HepG2 (cell line): ENCODE data around the gene RSRC2. TPM values are rescaled to one million over a fixed set of nuclear protein-coding genes. Genes with fewer than 3 reads are reported as not detected.
A peak's percentile ranks its signal among the peaks of the same experiment; 100 is the strongest.

Source experiments
- ATAC-seq: fragments of 200-7000 bp; cut with Tn5 transposase; 3 replicates; pipeline ENCODE4 v1.9.1; 2020; ENCODE audit warnings: mild to moderate bottlenecking, moderate library complexity
- BruUV-seq: library from RNA; stranded (reverse); fragments of 400-500 nt; replicated peaks from 2 replicates; lab custom pipeline; 2021; lab: Mats Ljungman, UMichigan
- CTCF ChIA-PET: fragments of 300-600 bp; formaldehyde crosslinking; extraction: SDS; loops from one replicate; lab custom pipeline; 2021; ENCODE audit warnings: low total read pairs, inconsistent platforms, low intra/inter-chr PET ratio; lab: Yijun Ruan, JAX
- POLR2A ChIA-PET: fragments of 350-600 bp; sonication (Branson Sonifier 250); formaldehyde crosslinking; loops from one replicate; lab custom pipeline; 2020; ENCODE audit warnings: antibody characterized with exemption, inconsistent platforms; lab: Yijun Ruan, JAX
- DNase-seq: peaks from one replicate; pipeline ENCODE4 v3.0.0-alpha.2; 2015; ENCODE audit warnings: low spot score
- FAIRE-seq: peaks from 3 replicates; lab custom pipeline; 2011; peaks lifted over from hg19 to GRCh38; lab: Jason Lieb, UNC
- H2AFZ ChIP-seq: one replicate; pipeline ENCODE4 v1.6.1; 2011; ENCODE audit warnings: low read length, inconsistent platforms
- H3K27ac ChIP-seq: fragments of 300-600 bp; 3 replicates; pipeline ENCODE4 v1.8.0; 2011; ENCODE audit warnings: mixed run types, mild to moderate bottlenecking, mixed read lengths, low read length, inconsistent platforms; ENCODE audit not compliant: insufficient read depth; ENCODE audit errors: extremely low read length
- H3K27me3 ChIP-seq, 2 experiments: fragments of 200-600 bp in 1 of 2; 2 replicates in 1 of 2; 3 replicates in 1 of 2; pipeline versions ENCODE4 v1.6.0 to v1.8.0; 2011; ENCODE audit warnings: low read length in 2 of 2, mild to moderate bottlenecking in 2 of 2, moderate library complexity in 2 of 2, inconsistent platforms in 1 of 2; ENCODE audit not compliant: insufficient read depth in 2 of 2, control insufficient read depth in 1 of 2
- H3K36me3 ChIP-seq, 2 experiments: fragments of 200-600 bp in 1 of 2; replicated peaks in 1 of 2; 2 replicates in 1 of 2; 3 replicates in 1 of 2; pipeline versions ENCODE4 v1.5.1 to v1.8.0; 2011; ENCODE audit warnings: low read length in 2 of 2, inconsistent platforms in 1 of 2; ENCODE audit not compliant: insufficient read depth in 2 of 2, control insufficient read depth in 1 of 2
- H3K4me1 ChIP-seq: 2 replicates; pipeline ENCODE4 v1.5.1; 2012; ENCODE audit warnings: low read length, inconsistent platforms; ENCODE audit not compliant: insufficient read depth
- H3K4me2 ChIP-seq: 2 replicates; pipeline ENCODE4 v1.6.0; 2011; ENCODE audit warnings: low read depth, low read length, inconsistent platforms
- H3K4me3 ChIP-seq, 3 experiments: fragments of 200-600 bp in 1 of 3; sonication (generic), shearing (Covaris generic) in 1 of 3; replicated peaks in 1 of 3; 2 replicates each; pipeline ENCODE4 v1.5.1; 2011 to 2016; ENCODE audit warnings: low read length in 3 of 3, inconsistent platforms in 2 of 3, low read depth in 2 of 3, mild to moderate bottlenecking in 2 of 3, control low read depth in 1 of 3, mixed read lengths in 1 of 3; ENCODE audit not compliant: insufficient read depth in 1 of 3
- H3K79me2 ChIP-seq: one replicate; pipeline ENCODE4 v1.6.1; 2011; ENCODE audit warnings: low read length, inconsistent platforms; ENCODE audit not compliant: insufficient read depth
- H3K9ac ChIP-seq: 2 replicates; pipeline ENCODE4 v1.6.0; 2011; ENCODE audit warnings: mild to moderate bottlenecking, low read depth, low read length, inconsistent platforms; ENCODE audit not compliant: insufficient read depth
- H3K9me3 ChIP-seq: 2 replicates; pipeline ENCODE4 v1.5.1; 2012; ENCODE audit warnings: mild to moderate bottlenecking, low read length
- H4K20me1 ChIP-seq: 2 replicates; pipeline ENCODE4 v1.6.0; 2011; ENCODE audit warnings: inconsistent platforms, mild to moderate bottlenecking, low read length, moderate library complexity; ENCODE audit not compliant: insufficient read depth
- CCAR2 ChIP-seq: fragments of 200-400 bp; formaldehyde crosslinking; optimal IDR thresholded peaks from 2 replicates; pipeline ENCODE3; 2018; ENCODE audit warnings: low read depth, mild to moderate bottlenecking, low read length, moderate library complexity
- GATA4 ChIP-seq: sonication (generic); IDR thresholded peaks from 2 replicates; pipeline ENCODE4 v1.6.1; 2016; ENCODE audit warnings: antibody characterized with exemption, low read depth, borderline replicate concordance
- KMT2A ChIP-seq: sonication (generic); formaldehyde crosslinking; IDR thresholded peaks from 2 replicates; pipeline ENCODE4 v1.4.0; 2020; ENCODE audit warnings: missing genetic modification reagents
- POGZ ChIP-seq: sonication (generic); formaldehyde crosslinking; IDR thresholded peaks from 2 replicates; pipeline ENCODE4 v1.4.0; 2020; ENCODE audit warnings: mild to moderate bottlenecking, missing genetic modification reagents
- RCOR2 ChIP-seq: IDR thresholded peaks from 2 replicates; pipeline ENCODE4 v1.6.1; 2016; ENCODE audit warnings: missing biosample characterization, missing genetic modification reagents
- SP1 ChIP-seq, 2 experiments: fragments of 450-650 bp in 1 of 2; sonication (generic) in 1 of 2; formaldehyde crosslinking in 1 of 2; IDR thresholded peaks; 2 replicates each; pipeline versions ENCODE4 v1.4.0 to v1.6.1; 2016 to 2020; ENCODE audit warnings: missing genetic modification reagents in 1 of 2
- TEAD3 ChIP-seq: optimal IDR thresholded peaks from 2 replicates; pipeline ENCODE3; 2016; ENCODE audit warnings: borderline replicate concordance
- ZMYM3 ChIP-seq: sonication (generic); formaldehyde crosslinking; IDR thresholded peaks from 2 replicates; pipeline ENCODE4 v1.5.1; 2020; ENCODE audit warnings: mild to moderate bottlenecking, missing genetic modification reagents
- ZNF180 ChIP-seq: sonication (generic); formaldehyde crosslinking; IDR thresholded peaks from 2 replicates; pipeline ENCODE4 v1.4.0; 2020; ENCODE audit warnings: low read depth, missing genetic modification reagents, borderline replicate concordance
- ZNF207 ChIP-seq: fragments of 450-650 bp; IDR thresholded peaks from 2 replicates; pipeline ENCODE4 v1.6.1; 2016; ENCODE audit warnings: antibody characterized with exemption, borderline replicate concordance
- ZNF326 ChIP-seq: sonication (generic); formaldehyde crosslinking; IDR thresholded peaks from 2 replicates; pipeline ENCODE4 v1.4.0; 2020; ENCODE audit warnings: missing genetic modification reagents, borderline replicate concordance
- ZNF878 ChIP-seq: sonication (generic); formaldehyde crosslinking; IDR thresholded peaks from 2 replicates; pipeline ENCODE4 v1.8.1; 2023; ENCODE audit warnings: mild to moderate bottlenecking, missing genetic modification reagents, moderate library complexity
- WGBS: methylation state at CpG from one replicate; pipeline ENCODE4 v1.1.6; 2017; ENCODE audit warnings: low lambda C conversion rate; 5-methylcytosine and 5-hydroxymethylcytosine counted together
- in situ Hi-C: cut with HindIII; loops from 2 replicates; pipeline ENCODE4 v1.10.0; 2017; ENCODE audit warnings: low pct_unique_long_range_greater_than_20kb; ENCODE audit not compliant: extremely low pct_ligation_motif_present
- intact Hi-C: fragments of 100-400 bp; cut with micrococcal nuclease; formaldehyde crosslinking; loops from one replicate; pipeline ENCODE4 v1.10.0; 2022; ENCODE audit not compliant: unreplicated experiment
- polyA plus RNA-seq, 8 experiments: library from polyadenylated mRNA; depleted of rRNA in 3 of 8; stranded (reverse) in 7 of 8; unstranded in 1 of 8; fragments of >200 nt; fragmentation: Illumina TruSeq in 4 of 8; extraction: Trizol in 4 of 8; gene quantifications; 2 replicates each; pipeline versions ENCODE4 v1.2.1 to v1.2.3, GENCODE V29; 2011 to 2016; ENCODE audit warnings: low read depth in 4 of 8, missing spikeins in 1 of 8, mixed read lengths in 1 of 8; ENCODE audit not compliant: insufficient read depth in 1 of 8
- total RNA-seq, 5 experiments: library from RNA; depleted of rRNA; stranded (reverse); fragments of >200 nt; fragmentation: Illumina TruSeq; extraction: Trizol; gene quantifications; 2 replicates each; pipeline ENCODE4 v1.2.3, GENCODE V29; 2016; ENCODE audit warnings: low read depth in 1 of 5
- TF ChIP-seq, protein P1 (sequence below): sonication (generic); formaldehyde crosslinking; IDR thresholded peaks from 2 replicates; pipeline ENCODE4 v1.8.1; 2023; ENCODE audit warnings: missing genetic modification reagents, mild to moderate bottlenecking, borderline replicate concordance
- TF ChIP-seq, protein P2 (sequence below): sonication (generic); formaldehyde crosslinking; conservative IDR thresholded peaks from 2 replicates; pipeline ENCODE4 v1.4.0; 2020; ENCODE audit warnings: missing genetic modification reagents
- TF ChIP-seq, protein P3 (sequence below): sonication (generic); formaldehyde crosslinking; IDR thresholded peaks from 2 replicates; pipeline ENCODE4 v1.5.0; 2020; ENCODE audit warnings: mild to moderate bottlenecking, missing genetic modification reagents
- TF ChIP-seq, protein P4 (sequence below): sonication (generic); formaldehyde crosslinking; IDR thresholded peaks from 2 replicates; pipeline ENCODE4 v1.4.0; 2020; ENCODE audit warnings: mild to moderate bottlenecking, low read depth, missing genetic modification reagents

RSRC2 gene
- total and polyA plus RNA-seq, 2 of the 13 experiments (the other 11 are each of a cell fraction or from before 2014, with no cell fraction given), result 31.4 to 77.8 TPM

DNA sequence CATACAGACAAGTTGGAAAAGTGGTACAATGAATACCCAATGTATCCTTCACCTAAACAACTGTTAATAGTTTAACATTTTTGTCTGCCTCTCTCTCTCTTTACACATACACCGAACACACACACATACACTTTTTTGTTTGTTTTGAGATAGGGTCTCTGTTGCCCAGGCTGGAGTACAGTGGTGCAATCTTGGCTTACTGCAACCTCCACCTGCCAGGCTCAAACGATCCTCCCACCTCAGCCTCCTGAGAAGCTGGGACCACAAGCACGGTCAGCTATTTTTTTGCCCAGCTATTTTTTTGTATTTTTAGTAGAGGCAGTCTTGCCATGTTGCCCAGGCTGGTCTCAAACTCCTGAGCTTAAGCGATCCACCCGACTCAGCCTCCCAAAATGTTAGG, 42.8 kb downstream of the RSRC2 start:
- CTCF ChIA-PET, result no interaction called here
- Histone ChIP-seq H3K4me1 (peaks cover 47% of the 10 kb centered on the region), H3K27ac (no peak overlapping the region), H3K36me3 (peaks cover 9 to 61% of the 10 kb centered on the region in 2 experiments), H3K4me2 (no peak overlapping the region), H2AFZ (no peak overlapping the region), H4K20me1 (no peaks in the 10 kb centered on the region), H3K79me2 (peaks cover 2% of the 10 kb centered on the region), H3K4me3 (no peak overlapping the region), H3K9me3 (no peaks in the 10 kb centered on the region), H3K9ac (no peak overlapping the region), H3K27me3 (no peaks in the 10 kb centered on the region)
- no peak for FAIRE-seq
- no TSS peak for BruUV-seq
- 80% methylated on average over 5 of the region's 5 CpGs for WGBS
- DNase-seq, result no peak
- POLR2A ChIA-PET, result interaction anchor here (1.2 to 1.3 kb wide), 2 partner anchors 17 to 84 kb away, joined by 3 to 4 read pairs; partner anchors contain the start of gene ZCCHC8
- TF ChIP-seq, protein P1, sequence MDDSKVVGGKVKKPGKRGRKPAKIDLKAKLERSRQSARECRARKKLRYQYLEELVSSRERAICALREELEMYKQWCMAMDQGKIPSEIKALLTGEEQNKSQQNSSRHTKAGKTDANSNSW, result no peak
- TF ChIP-seq CCAR2, result no peak
- TF ChIP-seq ZNF326 (CRISPR knock-in tag), result no peak
- TF ChIP-seq, protein P2, sequence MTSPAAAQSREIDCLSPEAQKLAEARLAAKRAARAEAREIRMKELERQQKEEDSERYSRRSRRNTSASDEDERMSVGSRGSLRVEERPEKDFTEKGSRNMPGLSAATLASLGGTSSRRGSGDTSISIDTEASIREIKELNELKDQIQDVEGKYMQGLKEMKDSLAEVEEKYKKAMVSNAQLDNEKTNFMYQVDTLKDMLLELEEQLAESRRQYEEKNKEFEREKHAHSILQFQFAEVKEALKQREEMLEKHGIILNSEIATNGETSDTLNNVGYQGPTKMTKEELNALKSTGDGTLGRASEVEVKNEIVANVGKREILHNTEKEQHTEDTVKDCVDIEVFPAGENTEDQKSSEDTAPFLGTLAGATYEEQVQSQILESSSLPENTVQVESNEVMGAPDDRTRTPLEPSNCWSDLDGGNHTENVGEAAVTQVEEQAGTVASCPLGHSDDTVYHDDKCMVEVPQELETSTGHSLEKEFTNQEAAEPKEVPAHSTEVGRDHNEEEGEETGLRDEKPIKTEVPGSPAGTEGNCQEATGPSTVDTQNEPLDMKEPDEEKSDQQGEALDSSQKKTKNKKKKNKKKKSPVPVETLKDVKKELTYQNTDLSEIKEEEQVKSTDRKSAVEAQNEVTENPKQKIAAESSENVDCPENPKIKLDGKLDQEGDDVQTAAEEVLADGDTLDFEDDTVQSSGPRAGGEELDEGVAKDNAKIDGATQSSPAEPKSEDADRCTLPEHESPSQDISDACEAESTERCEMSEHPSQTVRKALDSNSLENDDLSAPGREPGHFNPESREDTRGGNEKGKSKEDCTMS (CRISPR knock-in tag), result no peak
- no peak for TF ChIP-seq TEAD3 (CRISPR knock-in tag)
- TF ChIP-seq, protein P3, sequence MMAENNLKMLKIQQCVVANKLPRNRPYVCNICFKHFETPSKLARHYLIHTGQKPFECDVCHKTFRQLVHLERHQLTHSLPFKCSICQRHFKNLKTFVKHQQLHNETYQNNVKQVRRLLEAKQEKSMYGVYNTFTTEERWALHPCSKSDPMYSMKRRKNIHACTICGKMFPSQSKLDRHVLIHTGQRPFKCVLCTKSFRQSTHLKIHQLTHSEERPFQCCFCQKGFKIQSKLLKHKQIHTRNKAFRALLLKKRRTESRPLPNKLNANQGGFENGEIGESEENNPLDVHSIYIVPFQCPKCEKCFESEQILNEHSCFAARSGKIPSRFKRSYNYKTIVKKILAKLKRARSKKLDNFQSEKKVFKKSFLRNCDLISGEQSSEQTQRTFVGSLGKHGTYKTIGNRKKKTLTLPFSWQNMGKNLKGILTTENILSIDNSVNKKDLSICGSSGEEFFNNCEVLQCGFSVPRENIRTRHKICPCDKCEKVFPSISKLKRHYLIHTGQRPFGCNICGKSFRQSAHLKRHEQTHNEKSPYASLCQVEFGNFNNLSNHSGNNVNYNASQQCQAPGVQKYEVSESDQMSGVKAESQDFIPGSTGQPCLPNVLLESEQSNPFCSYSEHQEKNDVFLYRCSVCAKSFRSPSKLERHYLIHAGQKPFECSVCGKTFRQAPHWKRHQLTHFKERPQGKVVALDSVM (CRISPR knock-in tag), result peak; percentile 99
- TF ChIP-seq, protein P4, sequence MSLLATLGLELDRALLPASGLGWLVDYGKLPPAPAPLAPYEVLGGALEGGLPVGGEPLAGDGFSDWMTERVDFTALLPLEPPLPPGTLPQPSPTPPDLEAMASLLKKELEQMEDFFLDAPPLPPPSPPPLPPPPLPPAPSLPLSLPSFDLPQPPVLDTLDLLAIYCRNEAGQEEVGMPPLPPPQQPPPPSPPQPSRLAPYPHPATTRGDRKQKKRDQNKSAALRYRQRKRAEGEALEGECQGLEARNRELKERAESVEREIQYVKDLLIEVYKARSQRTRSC (CRISPR knock-in tag), result no peak
- TF ChIP-seq GATA4, result no peak
- no peak for TF ChIP-seq RCOR2
- no peak for TF ChIP-seq ZNF207
- TF ChIP-seq ZMYM3 (CRISPR knock-in tag), result peak; percentile 46; the same call in 1 of the 2 replicates
- TF ChIP-seq KMT2A (CRISPR knock-in tag), result no peak
- TF ChIP-seq SP1 (IDR thresholded peaks at IDR 0.05), result no peak
- TF ChIP-seq SP1 (CRISPR knock-in tag; IDR thresholded peaks at IDR 0.05), result no peak
- 0 out of 2 replicates have a peak, but pooled peaks have one; percentile 26 for TF ChIP-seq POGZ
- TF ChIP-seq ZNF878 (CRISPR knock-in tag), result no peak
- no peak for TF ChIP-seq ZNF180 (CRISPR knock-in tag)
- in situ Hi-C loops, result no loop called here
- intact Hi-C loops, result no loop called here
- no peak for ATAC-seq
